ENCODE measurements around the gene THSD7B. TPM values are rescaled to one million over a fixed set of nuclear protein-coding genes. Genes with fewer than 3 reads are reported as not detected.
A peak's percentile ranks its signal among the peaks of the same experiment; 100 is the strongest.

THSD7B gene
- total RNA-seq, 1 donor from 2014 or later: not detected

- no peak for TF ChIP-seq CTCF (IDR thresholded peaks at IDR 0.05; ENCODE audit: insufficient read depth, low read length, severe bottlenecking)
- DNase-seq (ENCODE audit: low read depth) (no peak), FAIRE-seq (no peak)
- no peaks in the 10 kb centered on the region for H3K27me3 ChIP-seq (ENCODE audit: control insufficient read depth, insufficient read depth, low read length)
- H3K36me3 ChIP-seq (ENCODE audit: control insufficient read depth, insufficient read depth, low read length): no peaks in the 10 kb centered on the region
- H3K4me3 ChIP-seq (ENCODE audit: low read depth, low read length): no peak overlapping the region
Measured at GRCh38 chr2:137183206-137183898, 418.0 kb downstream of the THSD7B start.

- FAIRE-seq (no peak), DNase-seq (ENCODE audit: low read depth) (peak; percentile 39)
- Histone ChIP-seq H3K27me3 (ENCODE audit: control insufficient read depth, insufficient read depth, low read length) (no peaks in the 10 kb centered on the region), H3K36me3 (ENCODE audit: control insufficient read depth, insufficient read depth, low read length) (no peaks in the 10 kb centered on the region), H3K4me3 (ENCODE audit: low read depth, low read length) (no peak overlapping the region)
- no peak for TF ChIP-seq CTCF (IDR thresholded peaks at IDR 0.05; ENCODE audit: insufficient read depth, low read length, severe bottlenecking)
Measured at GRCh38 chr2:137185378-137186078, 420.2 kb downstream of the THSD7B start.

- FAIRE-seq: no peak
Measured at GRCh38 chr2:137187216-137187615, 421.9 kb downstream of the THSD7B start.

GRCh38 chr2:137190411-137191195 is 425.3 kb downstream of the THSD7B start:
- no peak for DNase-seq (ENCODE audit: low read depth)
- no peaks in the 10 kb centered on the region for H3K27me3 ChIP-seq (ENCODE audit: control insufficient read depth, insufficient read depth, low read length)
- H3K36me3 ChIP-seq (ENCODE audit: control insufficient read depth, insufficient read depth, low read length): no peaks in the 10 kb centered on the region
- no peak overlapping the region for H3K4me3 ChIP-seq (ENCODE audit: low read depth, low read length)
- no peak for TF ChIP-seq CTCF (IDR thresholded peaks at IDR 0.05; ENCODE audit: insufficient read depth, low read length, severe bottlenecking)
- FAIRE-seq: no peak

More at GRCh38 chr2:137187216-137187615, 421.9 kb downstream of the THSD7B start:
- Histone ChIP-seq H3K27me3 (ENCODE audit: control insufficient read depth, insufficient read depth, low read length) (no peaks in the 10 kb centered on the region), H3K4me3 (ENCODE audit: low read depth, low read length) (no peak overlapping the region), H3K36me3 (ENCODE audit: control insufficient read depth, insufficient read depth, low read length) (no peaks in the 10 kb centered on the region)
- DNase-seq (ENCODE audit: low read depth): no peak
- no peak for TF ChIP-seq CTCF (IDR thresholded peaks at IDR 0.05; ENCODE audit: insufficient read depth, low read length, severe bottlenecking)

GRCh38 chr2:137192366-137193310 is 427.3 kb downstream of the THSD7B start:
- FAIRE-seq (no peak), DNase-seq (ENCODE audit: low read depth) (peak; percentile 69)
- no peaks in the 10 kb centered on the region for H3K27me3 ChIP-seq (ENCODE audit: control insufficient read depth, insufficient read depth, low read length)
- H3K4me3 ChIP-seq (ENCODE audit: low read depth, low read length): no peak overlapping the region
- H3K36me3 ChIP-seq (ENCODE audit: control insufficient read depth, insufficient read depth, low read length): no peaks in the 10 kb centered on the region
- no peak for TF ChIP-seq CTCF (IDR thresholded peaks at IDR 0.05; ENCODE audit: insufficient read depth, low read length, severe bottlenecking)

Measured in bronchial epithelial cell (primary cell).